ENCODE measurements around the gene DCC.

The DCC gene

GRCh38 chr18:53191634-53192033 lies 851.6 kb downstream of the DCC start:
- Histone ChIP-seq H3K4me3 (ENCODE audit: low read depth, low read length) (no peak overlapping the region), H3K27me3 (no peaks in the 10 kb centered on the region), H3K36me3 (no peaks in the 10 kb centered on the region), H3K9me3 (no peaks in the 10 kb centered on the region), H3K4me1 (no peaks in the 10 kb centered on the region)
- TF ChIP-seq, protein P1, sequence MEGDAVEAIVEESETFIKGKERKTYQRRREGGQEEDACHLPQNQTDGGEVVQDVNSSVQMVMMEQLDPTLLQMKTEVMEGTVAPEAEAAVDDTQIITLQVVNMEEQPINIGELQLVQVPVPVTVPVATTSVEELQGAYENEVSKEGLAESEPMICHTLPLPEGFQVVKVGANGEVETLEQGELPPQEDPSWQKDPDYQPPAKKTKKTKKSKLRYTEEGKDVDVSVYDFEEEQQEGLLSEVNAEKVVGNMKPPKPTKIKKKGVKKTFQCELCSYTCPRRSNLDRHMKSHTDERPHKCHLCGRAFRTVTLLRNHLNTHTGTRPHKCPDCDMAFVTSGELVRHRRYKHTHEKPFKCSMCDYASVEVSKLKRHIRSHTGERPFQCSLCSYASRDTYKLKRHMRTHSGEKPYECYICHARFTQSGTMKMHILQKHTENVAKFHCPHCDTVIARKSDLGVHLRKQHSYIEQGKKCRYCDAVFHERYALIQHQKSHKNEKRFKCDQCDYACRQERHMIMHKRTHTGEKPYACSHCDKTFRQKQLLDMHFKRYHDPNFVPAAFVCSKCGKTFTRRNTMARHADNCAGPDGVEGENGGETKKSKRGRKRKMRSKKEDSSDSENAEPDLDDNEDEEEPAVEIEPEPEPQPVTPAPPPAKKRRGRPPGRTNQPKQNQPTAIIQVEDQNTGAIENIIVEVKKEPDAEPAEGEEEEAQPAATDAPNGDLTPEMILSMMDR (IDR thresholded peaks at IDR 0.05; ENCODE audit: low read depth, low read length), result no peak
- DNase-seq, result no peak

- H3K4me3 ChIP-seq (ENCODE audit: low read depth, low read length), result no peak overlapping the region
- TF ChIP-seq, protein P1 (IDR thresholded peaks at IDR 0.05; ENCODE audit: low read depth, low read length), result no peak
- H3K27me3 ChIP-seq, result no peaks in the 10 kb centered on the region
- no peaks in the 10 kb centered on the region for H3K36me3 ChIP-seq
- no peaks in the 10 kb centered on the region for H3K4me1 ChIP-seq
- DNase-seq, result no peak
- H3K9me3 ChIP-seq, result no peaks in the 10 kb centered on the region
Measured at GRCh38 chr18:53193870-53194269, 853.9 kb downstream of the DCC start.

DNA sequence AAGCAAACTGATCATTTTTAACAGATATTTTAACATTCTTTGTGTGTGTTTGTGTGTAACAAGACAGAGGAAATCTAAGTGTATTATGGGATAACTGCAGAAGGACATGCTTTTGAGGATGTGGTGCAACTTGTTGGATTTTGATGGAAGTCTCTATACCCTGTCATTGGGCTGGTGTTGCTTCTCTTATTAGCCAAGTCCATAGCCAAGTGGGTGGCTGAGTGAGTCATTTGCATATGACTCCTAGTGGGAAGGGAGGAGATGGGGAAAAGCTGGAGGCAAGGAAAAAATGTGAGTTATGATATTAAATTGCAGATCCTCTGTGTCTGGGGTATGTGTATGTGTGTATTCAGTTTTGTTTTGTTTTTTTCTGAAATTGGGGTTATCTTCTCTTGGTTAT lies 879.9 kb downstream of the DCC start:
- no peaks in the 10 kb centered on the region for H3K36me3 ChIP-seq
- no peak for DNase-seq
- no peak overlapping the region for H3K4me3 ChIP-seq (ENCODE audit: low read depth, low read length)
- no peaks in the 10 kb centered on the region for H3K27me3 ChIP-seq
- H3K9me3 ChIP-seq, result no peaks in the 10 kb centered on the region
- TF ChIP-seq, protein P1 (IDR thresholded peaks at IDR 0.05; ENCODE audit: low read depth, low read length), result no peak
- no peaks in the 10 kb centered on the region for H3K4me1 ChIP-seq

DNA sequence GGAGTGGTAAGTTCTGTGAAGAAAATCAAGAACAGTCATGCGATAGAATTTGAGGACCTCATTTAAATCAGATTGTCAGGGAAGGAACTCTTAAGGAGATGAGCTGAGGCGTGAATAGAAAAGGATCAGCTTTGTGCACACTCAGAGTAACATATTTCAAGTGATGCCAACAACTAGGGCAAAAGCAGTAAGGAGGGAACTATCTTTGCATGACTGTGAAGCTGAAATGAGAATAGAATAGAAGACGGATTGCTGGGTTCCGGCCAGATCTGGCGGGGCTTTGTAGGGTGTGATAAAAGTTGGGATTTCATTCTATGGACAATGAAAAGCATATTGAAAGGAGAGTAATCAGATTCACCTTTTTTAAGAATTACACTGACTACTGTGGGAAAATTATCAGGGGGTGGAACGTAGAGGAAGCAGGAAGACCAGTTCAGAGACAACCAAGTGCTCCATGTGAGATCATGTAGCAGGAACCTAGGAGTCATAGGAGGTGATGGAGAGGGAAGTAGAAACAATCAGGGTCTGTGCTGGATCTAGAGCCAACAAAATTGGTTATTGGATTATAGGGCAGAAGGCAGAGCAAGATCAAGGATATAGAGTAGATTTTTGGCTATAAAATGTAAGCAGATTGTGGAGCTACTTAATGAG lies 884.3 kb downstream of the DCC start:
- H3K36me3 ChIP-seq, result no peaks in the 10 kb centered on the region
- H3K4me3 ChIP-seq (ENCODE audit: low read depth, low read length), result no peak overlapping the region
- H3K4me1 ChIP-seq, result no peaks in the 10 kb centered on the region
- H3K9me3 ChIP-seq, result no peaks in the 10 kb centered on the region
- TF ChIP-seq, protein P1 (IDR thresholded peaks at IDR 0.05; ENCODE audit: low read depth, low read length), result no peak
- H3K27me3 ChIP-seq, result no peaks in the 10 kb centered on the region
- DNase-seq, result no peak

DNA sequence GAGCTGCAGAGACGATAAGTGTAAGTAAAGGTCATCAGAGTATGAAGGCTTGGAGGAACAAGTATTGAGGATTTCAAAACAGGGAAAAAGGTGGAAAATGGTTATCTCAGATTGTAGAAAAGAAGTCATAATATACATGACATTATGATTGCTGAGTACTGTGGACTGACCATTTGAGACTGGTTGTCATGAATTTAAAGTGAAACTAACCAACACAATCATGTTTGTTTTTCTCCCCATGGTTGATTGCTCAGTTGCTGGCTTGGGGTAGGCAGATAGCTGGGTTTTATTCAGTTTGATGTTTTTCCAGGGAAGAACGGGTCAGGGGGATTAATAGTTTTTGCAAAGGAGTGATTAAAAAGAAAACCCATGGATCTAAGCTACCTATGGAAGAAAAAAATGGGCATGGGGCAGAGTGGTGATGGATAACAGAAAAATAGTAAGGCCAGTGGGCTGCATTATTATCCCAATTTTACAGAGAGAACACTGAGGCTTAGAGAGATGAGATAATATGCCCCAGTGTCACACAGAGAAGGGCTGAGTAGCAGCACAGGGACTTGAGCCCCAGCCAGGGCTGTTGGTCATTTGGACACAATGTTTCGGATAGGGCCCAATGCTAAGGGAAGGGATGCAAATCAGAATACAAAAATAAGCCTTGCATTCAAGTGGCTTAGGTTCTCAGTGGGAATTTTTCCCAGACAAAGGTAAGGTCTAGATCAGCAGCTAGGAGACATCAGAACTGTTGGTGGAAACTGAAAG lies 885.7 kb downstream of the DCC start:
- H3K36me3 ChIP-seq, result no peaks in the 10 kb centered on the region
- TF ChIP-seq, protein P1 (IDR thresholded peaks at IDR 0.05; ENCODE audit: low read depth, low read length), result no peak
- no peak overlapping the region for H3K4me3 ChIP-seq (ENCODE audit: low read depth, low read length)
- no peaks in the 10 kb centered on the region for H3K27me3 ChIP-seq
- H3K4me1 ChIP-seq, result no peaks in the 10 kb centered on the region
- H3K9me3 ChIP-seq, result no peaks in the 10 kb centered on the region
- DNase-seq, result no peak

GRCh38 chr18:53234610-53235009 lies 894.6 kb downstream of the DCC start:
- Histone ChIP-seq H3K9me3 (no peaks in the 10 kb centered on the region), H3K4me3 (ENCODE audit: low read depth, low read length) (no peak overlapping the region), H3K4me1 (no peaks in the 10 kb centered on the region), H3K36me3 (no peaks in the 10 kb centered on the region), H3K27me3 (no peaks in the 10 kb centered on the region)
- DNase-seq, result no peak
- TF ChIP-seq, protein P1 (IDR thresholded peaks at IDR 0.05; ENCODE audit: low read depth, low read length), result no peak

Data from BE2C (cell line).